Measurements from ENCODE around the gene NEK1. TPM values are rescaled to one million over a fixed set of nuclear protein-coding genes. Genes with fewer than 3 reads are reported as not detected.
"Not testable (repeated sequence)": the region's sequence is repeated elsewhere in the genome, so short reads cannot be mapped to it uniquely, and the experiment has no call there.

NEK1 gene
- total RNA-seq, 1 experiment from 2014 or later = 10.3 TPM

DNA sequence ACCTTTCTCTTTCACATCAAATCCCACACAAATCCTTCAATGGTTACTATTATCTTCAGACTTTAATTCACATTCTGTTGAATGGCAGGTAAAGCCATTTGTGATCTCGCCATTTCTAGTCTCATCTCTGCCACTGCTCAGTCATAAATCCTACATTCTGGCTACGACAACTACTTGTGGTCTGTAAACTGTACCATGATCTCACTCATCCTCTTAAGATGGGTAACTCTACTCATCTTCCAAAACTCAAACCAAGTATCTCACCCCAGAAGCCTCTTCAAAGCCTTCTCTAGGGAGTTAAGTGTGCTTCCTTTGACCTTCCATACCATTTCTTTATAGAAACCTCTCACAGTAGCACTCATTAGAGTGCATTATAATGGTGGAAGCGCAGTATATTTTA lies 101.8 kb downstream of the NEK1 start (continued):
- TF ChIP-seq ZBTB21 (CRISPR knock-in tag; IDR thresholded peaks at IDR 0.05; ENCODE audit: borderline replicate concordance) = no peak
- TF ChIP-seq TEAD1 (CRISPR knock-in tag; IDR thresholded peaks at IDR 0.05) = no peak
- TF ChIP-seq, protein P1, sequence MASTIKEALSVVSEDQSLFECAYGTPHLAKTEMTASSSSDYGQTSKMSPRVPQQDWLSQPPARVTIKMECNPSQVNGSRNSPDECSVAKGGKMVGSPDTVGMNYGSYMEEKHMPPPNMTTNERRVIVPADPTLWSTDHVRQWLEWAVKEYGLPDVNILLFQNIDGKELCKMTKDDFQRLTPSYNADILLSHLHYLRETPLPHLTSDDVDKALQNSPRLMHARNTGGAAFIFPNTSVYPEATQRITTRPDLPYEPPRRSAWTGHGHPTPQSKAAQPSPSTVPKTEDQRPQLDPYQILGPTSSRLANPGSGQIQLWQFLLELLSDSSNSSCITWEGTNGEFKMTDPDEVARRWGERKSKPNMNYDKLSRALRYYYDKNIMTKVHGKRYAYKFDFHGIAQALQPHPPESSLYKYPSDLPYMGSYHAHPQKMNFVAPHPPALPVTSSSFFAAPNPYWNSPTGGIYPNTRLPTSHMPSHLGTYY (CRISPR knock-in tag; IDR thresholded peaks at IDR 0.05) = no peak
- TF ChIP-seq, protein P2, sequence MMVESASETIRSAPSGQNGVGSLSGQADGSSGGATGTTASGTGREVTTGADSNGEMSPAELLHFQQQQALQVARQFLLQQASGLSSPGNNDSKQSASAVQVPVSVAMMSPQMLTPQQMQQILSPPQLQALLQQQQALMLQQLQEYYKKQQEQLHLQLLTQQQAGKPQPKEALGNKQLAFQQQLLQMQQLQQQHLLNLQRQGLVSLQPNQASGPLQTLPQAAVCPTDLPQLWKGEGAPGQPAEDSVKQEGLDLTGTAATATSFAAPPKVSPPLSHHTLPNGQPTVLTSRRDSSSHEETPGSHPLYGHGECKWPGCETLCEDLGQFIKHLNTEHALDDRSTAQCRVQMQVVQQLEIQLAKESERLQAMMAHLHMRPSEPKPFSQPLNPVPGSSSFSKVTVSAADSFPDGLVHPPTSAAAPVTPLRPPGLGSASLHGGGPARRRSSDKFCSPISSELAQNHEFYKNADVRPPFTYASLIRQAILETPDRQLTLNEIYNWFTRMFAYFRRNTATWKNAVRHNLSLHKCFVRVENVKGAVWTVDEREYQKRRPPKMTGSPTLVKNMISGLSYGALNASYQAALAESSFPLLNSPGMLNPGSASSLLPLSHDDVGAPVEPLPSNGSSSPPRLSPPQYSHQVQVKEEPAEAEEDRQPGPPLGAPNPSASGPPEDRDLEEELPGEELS (CRISPR knock-in tag; IDR thresholded peaks at IDR 0.05) = no peak
- TF ChIP-seq ZNF138 (CRISPR knock-in tag; conservative IDR thresholded peaks at IDR 0.05) = no peak
- TF ChIP-seq ZSCAN18 (CRISPR knock-in tag; IDR thresholded peaks at IDR 0.05) = no peak
- TF ChIP-seq NFE2L1 (CRISPR knock-in tag; IDR thresholded peaks at IDR 0.05) = no peak
- no peak for TF ChIP-seq CBFB (CRISPR knock-in tag; IDR thresholded peaks at IDR 0.05; ENCODE audit: low read depth)
- TF ChIP-seq HMGA2 (CRISPR knock-in tag; IDR thresholded peaks at IDR 0.05) = no peak
- TF ChIP-seq TEAD4 (CRISPR knock-in tag; IDR thresholded peaks at IDR 0.05) = no peak
- no peak for TF ChIP-seq NFYB (CRISPR knock-in tag; conservative IDR thresholded peaks at IDR 0.05; ENCODE audit: low read depth)
- no peak for TF ChIP-seq SOX15 (CRISPR knock-in tag; IDR thresholded peaks at IDR 0.05)

GRCh38 chr4:169506903-169507302 lies 105.5 kb downstream of the NEK1 start:
- no peak for TF ChIP-seq TCF7 (CRISPR knock-in tag; IDR thresholded peaks at IDR 0.05; ENCODE audit: low read depth)
- TF ChIP-seq SOX15 (CRISPR knock-in tag; IDR thresholded peaks at IDR 0.05) = no peak
- TF ChIP-seq ELF4 (CRISPR knock-in tag; IDR thresholded peaks at IDR 0.05; ENCODE audit: low read depth) = no peak
- TF ChIP-seq ZNF138 (CRISPR knock-in tag; conservative IDR thresholded peaks at IDR 0.05) = no peak
- no peak for TF ChIP-seq OVOL2 (CRISPR knock-in tag; IDR thresholded peaks at IDR 0.05; ENCODE audit: borderline replicate concordance)
- no peak for TF ChIP-seq TEAD4 (CRISPR knock-in tag; IDR thresholded peaks at IDR 0.05)
- no peak for TF ChIP-seq FOXK1 (CRISPR knock-in tag; IDR thresholded peaks at IDR 0.05)
- no peak for TF ChIP-seq MYBL2 (CRISPR knock-in tag; IDR thresholded peaks at IDR 0.05)
- no peak for TF ChIP-seq PRRX2 (CRISPR knock-in tag; IDR thresholded peaks at IDR 0.05)
- TF ChIP-seq, protein P3, sequence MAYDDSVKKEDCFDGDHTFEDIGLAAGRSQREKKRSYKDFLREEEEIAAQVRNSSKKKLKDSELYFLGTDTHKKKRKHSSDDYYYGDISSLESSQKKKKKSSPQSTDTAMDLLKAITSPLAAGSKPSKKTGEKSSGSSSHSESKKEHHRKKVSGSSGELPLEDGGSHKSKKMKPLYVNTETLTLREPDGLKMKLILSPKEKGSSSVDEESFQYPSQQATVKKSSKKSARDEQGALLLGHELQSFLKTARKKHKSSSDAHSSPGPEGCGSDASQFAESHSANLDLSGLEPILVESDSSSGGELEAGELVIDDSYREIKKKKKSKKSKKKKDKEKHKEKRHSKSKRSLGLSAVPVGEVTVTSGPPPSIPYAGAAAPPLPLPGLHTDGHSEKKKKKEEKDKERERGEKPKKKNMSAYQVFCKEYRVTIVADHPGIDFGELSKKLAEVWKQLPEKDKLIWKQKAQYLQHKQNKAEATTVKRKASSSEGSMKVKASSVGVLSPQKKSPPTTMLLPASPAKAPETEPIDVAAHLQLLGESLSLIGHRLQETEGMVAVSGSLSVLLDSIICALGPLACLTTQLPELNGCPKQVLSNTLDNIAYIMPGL (CRISPR knock-in tag; IDR thresholded peaks at IDR 0.05) = no peak
- no peak for TF ChIP-seq CREM (CRISPR knock-in tag; IDR thresholded peaks at IDR 0.05)
- no peak for TF ChIP-seq ZNF416 (CRISPR knock-in tag; IDR thresholded peaks at IDR 0.05)
- TF ChIP-seq PRDM15 (CRISPR knock-in tag; IDR thresholded peaks at IDR 0.05) = no peak
- TF ChIP-seq CREB1 (CRISPR knock-in tag; IDR thresholded peaks at IDR 0.05) = no peak
- no peak for TF ChIP-seq HMGA2 (CRISPR knock-in tag; IDR thresholded peaks at IDR 0.05)
- TF ChIP-seq GTF2I (CRISPR knock-in tag; conservative IDR thresholded peaks at IDR 0.05) = no peak
- no peak for TF ChIP-seq NR2C2 (CRISPR knock-in tag; IDR thresholded peaks at IDR 0.05)
- no peak for TF ChIP-seq CBFB (CRISPR knock-in tag; IDR thresholded peaks at IDR 0.05; ENCODE audit: low read depth)
- Mint-ChIP-seq H3K4me1 (no peaks in the 10 kb centered on the region), H3K9me3 (peaks cover 8% of the 10 kb centered on the region), H3K36me3 (peaks cover 12% of the 10 kb centered on the region), H3K27me3 (ENCODE audit: low read depth) (no peaks in the 10 kb centered on the region), H3K27ac (no peak overlapping the region), H3K4me3 (no peak overlapping the region)
- ATAC-seq (no peak), DNase-seq (ENCODE audit: low spot score) (no peak)
- ChIA-PET POLR2A (no interaction called here), CTCF (no interaction called here)

- POLR2A ChIA-PET; H3K4me3 Mint-ChIP-seq; DNase-seq (ENCODE audit: low spot score); H3K4me1 Mint-ChIP-seq; ATAC-seq; CTCF ChIA-PET; H3K27ac Mint-ChIP-seq; H3K27me3 Mint-ChIP-seq (ENCODE audit: low read depth): not testable (repeated sequence)
- peaks cover 54% of the 10 kb centered on the region for H3K9me3 Mint-ChIP-seq
- peaks cover 55% of the 10 kb centered on the region for H3K36me3 Mint-ChIP-seq
These were observed 112.5 kb downstream of the NEK1 start for GRCh38 chr4:169499907-169500306.
